CD4-positive, alpha-beta memory T cell (primary cell): Measurements from ENCODE around the gene ZMYM1. TPM values are rescaled to one million over a fixed set of nuclear protein-coding genes. Genes with fewer than 3 reads are reported as not detected.
A peak's percentile ranks its signal among the peaks of the same experiment; 100 is the strongest.
"Not testable (repeated sequence)": the region's sequence is repeated elsewhere in the genome, so short reads cannot be mapped to it uniquely, and the experiment has no call there.

Experiments
- CTCF ChIA-PET: fragments of 350-600 bp; sonication (Branson Sonifier 250); formaldehyde crosslinking; loops from one replicate; lab custom pipeline; 2021; ENCODE audit warnings: inconsistent platforms; ENCODE audit not compliant: partially characterized antibody; lab: Charles Lee
- POLR2A ChIA-PET: fragments of 350-600 bp; sonication (Branson Sonifier 250); formaldehyde crosslinking; loops from one replicate; lab custom pipeline; 2021; ENCODE audit not compliant: partially characterized antibody; lab: Charles Lee
- DNase-seq, 5 donors: peaks; one replicate each; pipeline versions ENCODE4 v3.0.0 to v3.0.0-alpha.2; 2020 to 2022; ENCODE audit warnings: mixed read lengths in 1 of 5
- H3K27ac ChIP-seq: one replicate; pipeline ENCODE4 v1.7.0; 2013; ENCODE audit warnings: low read depth, low read length
- H3K27me3 ChIP-seq: 2 replicates; pipeline ENCODE4 v1.7.0; 2013; ENCODE audit warnings: mild to moderate bottlenecking, low read length, moderate library complexity; ENCODE audit not compliant: insufficient read depth
- H3K36me3 ChIP-seq: 2 replicates; pipeline ENCODE4 v1.7.0; 2013; ENCODE audit warnings: mild to moderate bottlenecking, low read length, moderate library complexity; ENCODE audit not compliant: insufficient read depth
- H3K4me1 ChIP-seq: 2 replicates; pipeline ENCODE4 v1.7.0; 2013; ENCODE audit warnings: mild to moderate bottlenecking, low read length, moderate library complexity; ENCODE audit not compliant: insufficient read depth
- H3K4me3 ChIP-seq, 2 donors: one replicate each; pipeline ENCODE4 v1.7.0; 2013; ENCODE audit warnings: low read length in 2 of 2, mild to moderate bottlenecking in 1 of 2
- H3K9me3 ChIP-seq, 2 donors: one replicate each; pipeline ENCODE4 v1.7.0; 2013; ENCODE audit warnings: low read length in 2 of 2, control low read depth in 1 of 2; ENCODE audit not compliant: control insufficient read depth in 1 of 2
- H3K27ac Mint-ChIP-seq, 7 donors: one replicate each; pipeline ENCODE4 v1.8.0; 2020 to 2021; ENCODE audit warnings: mixed read lengths in 7 of 7, mild to moderate bottlenecking in 6 of 7, inconsistent platforms in 3 of 7, moderate library complexity in 3 of 7
- H3K27me3 Mint-ChIP-seq, 2 donors: one replicate each; pipeline ENCODE4 v1.8.0; 2020 to 2021; ENCODE audit warnings: mixed read lengths in 2 of 2
- H3K36me3 Mint-ChIP-seq, 2 donors: one replicate each; pipeline ENCODE4 v1.8.0; 2020 to 2021; ENCODE audit warnings: mixed read lengths in 2 of 2, inconsistent platforms in 1 of 2, mild to moderate bottlenecking in 1 of 2
- H3K4me1 Mint-ChIP-seq, 4 donors: one replicate each; pipeline ENCODE4 v1.8.0; 2020 to 2021; ENCODE audit warnings: mixed read lengths in 4 of 4, mild to moderate bottlenecking in 1 of 4
- H3K4me3 Mint-ChIP-seq, 8 donors: one replicate each; pipeline ENCODE4 v1.8.0; 2020 to 2021; ENCODE audit warnings: mixed read lengths in 8 of 8, mild to moderate bottlenecking in 7 of 8, moderate library complexity in 6 of 8, inconsistent platforms in 3 of 8
- H3K9me3 Mint-ChIP-seq, 8 donors: one replicate each; pipeline ENCODE4 v1.8.0; 2020 to 2021; ENCODE audit warnings: mixed read lengths in 8 of 8, mild to moderate bottlenecking in 5 of 8, inconsistent platforms in 3 of 8, moderate library complexity in 1 of 8
- intact Hi-C: fragments of 100-400 bp; cut with micrococcal nuclease; formaldehyde crosslinking; loops from one replicate; pipeline ENCODE4 v1.15.1; 2023
- polyA plus RNA-seq, 2 donors: library from polyadenylated mRNA; unstranded; fragments of 300-500 nt; fragmentation: Illumina TruSeq; gene quantifications; one replicate each; pipeline ENCODE4 v1.2.3, GENCODE V29; 2021
- total RNA-seq, 2 experiments: library from RNA; stranded (reverse); gene quantifications; one replicate each; pipeline ENCODE4 v1.2.3, GENCODE V29; 2021

The ZMYM1 gene
- total and polyA plus RNA-seq, 4 experiments from 2014 or later = 10.0 to 25.9 (median 18.9) TPM

- not testable (repeated sequence) for H3K4me3 Mint-ChIP-seq, H3K4me1 Mint-ChIP-seq
Observed at GRCh38 chr1:35137590-35137989, 58.4 kb downstream of the ZMYM1 start.

DNA sequence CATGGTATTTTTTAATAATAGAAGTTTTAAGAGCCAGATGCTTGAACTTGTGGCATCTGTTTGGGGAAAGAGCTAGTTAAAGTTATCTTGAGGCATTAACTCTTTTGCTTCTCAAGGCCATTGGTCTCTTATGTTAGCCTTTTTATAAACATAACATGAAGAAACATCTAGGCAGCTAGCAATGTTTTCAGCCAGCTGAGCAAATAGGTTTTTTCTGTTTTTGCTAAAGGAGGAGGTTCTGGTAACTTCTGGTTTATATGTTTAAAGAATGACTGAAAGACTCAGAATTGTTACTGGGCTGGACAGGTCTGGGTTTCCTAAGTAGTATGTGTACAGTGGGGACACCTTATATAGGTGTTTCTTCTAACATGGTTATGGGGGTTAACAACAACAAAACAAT lies 63.1 kb downstream of the ZMYM1 start:
- intact Hi-C loops, POLR2A ChIA-PET, H3K9me3 Mint-ChIP-seq: not testable (repeated sequence)

More at GRCh38 chr1:35137590-35137989, 58.4 kb downstream of the ZMYM1 start:
- H3K36me3 ChIP-seq, intact Hi-C loops, H3K27me3 Mint-ChIP-seq, H3K9me3 ChIP-seq, DNase-seq, H3K4me1 ChIP-seq, H3K27ac ChIP-seq, POLR2A ChIA-PET, H3K27ac Mint-ChIP-seq, H3K4me3 ChIP-seq, CTCF ChIA-PET, H3K36me3 Mint-ChIP-seq, H3K9me3 Mint-ChIP-seq, H3K27me3 ChIP-seq: not testable (repeated sequence)

GRCh38 chr1:35142728-35143127 lies 63.5 kb downstream of the ZMYM1 start:
- H3K4me1 ChIP-seq, POLR2A ChIA-PET, H3K9me3 ChIP-seq, intact Hi-C loops, H3K27ac ChIP-seq, H3K27ac Mint-ChIP-seq, H3K27me3 ChIP-seq, DNase-seq, H3K9me3 Mint-ChIP-seq, H3K27me3 Mint-ChIP-seq, H3K4me3 ChIP-seq, H3K36me3 ChIP-seq, H3K36me3 Mint-ChIP-seq, H3K4me3 Mint-ChIP-seq: not testable (repeated sequence)
- H3K4me1 Mint-ChIP-seq = peaks cover 5 to 16% (median 7%) of the 10 kb centered on the region in 4 donors
- CTCF ChIA-PET = interaction anchor here (0.7 kb wide), 1 partner anchor 22 kb away, joined by 3 read pairs; no protein-coding TSS in a partner anchor

More for the DNA sequence above, 63.1 kb downstream of the ZMYM1 start:
- not testable (repeated sequence) for H3K27me3 Mint-ChIP-seq, H3K4me1 ChIP-seq, H3K36me3 ChIP-seq, H3K27ac Mint-ChIP-seq, H3K36me3 Mint-ChIP-seq, H3K4me3 ChIP-seq, H3K9me3 ChIP-seq, DNase-seq, H3K4me3 Mint-ChIP-seq, H3K27me3 ChIP-seq, H3K27ac ChIP-seq
- CTCF ChIA-PET = interaction anchor here (0.7 kb wide), 1 partner anchor 22 kb away, joined by 3 read pairs; no protein-coding TSS in a partner anchor
- peaks cover 5 to 16% (median 7%) of the 10 kb centered on the region in 4 donors for H3K4me1 Mint-ChIP-seq

DNA sequence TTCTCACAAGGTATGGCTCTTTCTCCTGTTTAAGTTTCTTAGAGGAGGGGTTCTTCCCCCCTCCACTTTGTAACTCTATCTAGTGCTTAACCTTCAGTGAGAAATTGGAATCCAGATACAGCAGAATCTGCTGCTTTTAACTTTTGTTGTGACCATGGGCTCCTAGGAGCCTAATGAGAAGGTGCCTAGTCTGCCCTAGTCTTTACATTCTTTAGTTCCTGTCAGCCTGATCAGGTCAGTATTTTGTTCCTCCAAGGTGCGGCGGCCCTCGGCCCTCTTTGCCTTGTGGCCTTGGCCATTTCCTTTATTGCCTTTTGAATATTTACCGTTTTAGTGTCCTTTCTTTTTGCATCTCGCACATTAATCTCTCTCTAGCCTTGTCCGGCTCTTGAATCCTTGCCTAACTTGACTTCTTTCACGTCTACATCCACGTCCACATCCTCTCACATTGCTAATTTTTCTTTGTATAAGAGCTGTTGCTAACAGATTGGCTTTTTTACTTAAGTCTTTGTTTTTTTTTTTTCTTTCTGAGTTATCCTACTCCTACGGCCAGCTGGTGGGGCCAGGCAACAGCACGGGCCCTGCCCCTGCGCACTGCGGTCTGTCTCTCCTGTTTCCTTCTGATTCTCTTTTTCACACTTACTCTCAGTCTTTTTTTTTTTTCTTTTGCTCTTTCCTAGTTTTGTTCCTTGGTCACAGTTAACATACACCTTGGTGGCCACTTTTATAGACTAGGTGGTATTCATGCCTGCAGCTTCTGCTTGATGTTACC lies 64.7 kb downstream of the ZMYM1 start:
- POLR2A ChIA-PET = no interaction called here
- intact Hi-C loops = no loop called here
- Histone ChIP-seq H3K27me3 (no peaks in the 10 kb centered on the region), H3K27ac (no peak overlapping the region), H3K36me3 (no peaks in the 10 kb centered on the region), H3K4me1 (peaks cover 7% of the 10 kb centered on the region), H3K9me3 (no peaks in the 10 kb centered on the region), H3K4me3 (no peak overlapping the region)
- Mint-ChIP-seq H3K27ac (no peak overlapping the region), H3K4me1 (peaks cover 5 to 16% (median 7%) of the 10 kb centered on the region in 4 donors), H3K4me3 (no peak overlapping the region), H3K36me3 (no peaks in the 10 kb centered on the region), H3K27me3 (peaks cover 0 to 2% of the 10 kb centered on the region in 2 donors), H3K9me3 (no peaks in the 10 kb centered on the region)
- DNase-seq = no peak
- CTCF ChIA-PET = no interaction called here

DNA sequence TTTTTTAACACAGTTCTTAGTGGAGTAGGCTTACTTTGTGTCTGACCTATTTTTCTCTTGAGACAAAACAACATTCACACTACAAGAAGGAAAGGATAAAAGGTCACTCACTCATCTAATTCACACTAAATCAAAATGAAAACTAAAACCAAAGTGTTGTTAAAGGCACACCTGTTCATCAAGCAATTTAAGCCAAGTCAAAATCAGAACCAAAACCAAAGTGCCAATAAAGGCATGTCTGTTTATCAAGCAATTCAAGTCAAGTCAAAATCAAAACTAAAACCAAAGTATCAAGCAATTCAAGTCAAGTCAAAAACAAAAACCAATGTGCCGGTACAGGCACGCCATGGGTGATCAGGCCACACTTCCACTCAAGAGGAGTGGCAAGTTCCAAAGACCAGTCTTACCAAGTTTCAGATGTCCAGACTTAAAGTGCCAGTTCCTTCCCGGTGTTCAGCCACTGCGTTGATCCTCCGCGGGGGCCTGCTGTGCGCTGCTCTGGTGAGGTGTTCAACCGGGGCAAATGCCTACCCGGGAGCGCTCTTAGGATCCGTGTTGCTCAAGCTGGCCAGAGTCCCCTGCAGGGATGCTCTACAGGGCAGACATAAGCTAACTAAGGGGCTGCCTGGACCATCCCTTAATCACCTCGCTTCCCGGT lies 66.8 kb downstream of the ZMYM1 start:
- H3K4me1 ChIP-seq, H3K9me3 Mint-ChIP-seq, H3K27ac ChIP-seq, POLR2A ChIA-PET, H3K27me3 Mint-ChIP-seq, intact Hi-C loops, H3K4me3 ChIP-seq, H3K36me3 ChIP-seq, H3K27me3 ChIP-seq, CTCF ChIA-PET, H3K36me3 Mint-ChIP-seq, H3K9me3 ChIP-seq: not testable (repeated sequence)
- Mint-ChIP-seq H3K4me1 (peaks cover 5 to 16% (median 7%) of the 10 kb centered on the region in 4 donors), H3K27ac (peak overlapping the region in 2 of 7 donors; percentile 56 to 61), H3K4me3 (peak overlapping the region in 6 of 8 donors; percentile 2 to 61 (median 40))
- DNase-seq = peak in 3 of 5 donors; percentile 2 to 9 (median 5)

- Histone ChIP-seq H3K27ac (no peak overlapping the region), H3K4me1 (peaks cover 5% of the 10 kb centered on the region), H3K27me3 (no peaks in the 10 kb centered on the region), H3K36me3 (no peaks in the 10 kb centered on the region), H3K9me3 (no peaks in the 10 kb centered on the region), H3K4me3 (no peak overlapping the region)
- intact Hi-C loops = no loop called here
- Mint-ChIP-seq H3K27ac (no peak overlapping the region), H3K9me3 (peaks cover 0 to 5% (median 0%) of the 10 kb centered on the region in 8 donors), H3K4me3 (no peak overlapping the region), H3K27me3 (peaks cover 3% of the 10 kb centered on the region in 2 donors), H3K36me3 (no peaks in the 10 kb centered on the region), H3K4me1 (peaks cover 1 to 8% (median 4%) of the 10 kb centered on the region in 4 donors)
- ChIA-PET POLR2A (no interaction called here), CTCF (no interaction called here)
- DNase-seq = no peak
Observed at GRCh38 chr1:35151220-35151619, 72.0 kb downstream of the ZMYM1 start.

DNA sequence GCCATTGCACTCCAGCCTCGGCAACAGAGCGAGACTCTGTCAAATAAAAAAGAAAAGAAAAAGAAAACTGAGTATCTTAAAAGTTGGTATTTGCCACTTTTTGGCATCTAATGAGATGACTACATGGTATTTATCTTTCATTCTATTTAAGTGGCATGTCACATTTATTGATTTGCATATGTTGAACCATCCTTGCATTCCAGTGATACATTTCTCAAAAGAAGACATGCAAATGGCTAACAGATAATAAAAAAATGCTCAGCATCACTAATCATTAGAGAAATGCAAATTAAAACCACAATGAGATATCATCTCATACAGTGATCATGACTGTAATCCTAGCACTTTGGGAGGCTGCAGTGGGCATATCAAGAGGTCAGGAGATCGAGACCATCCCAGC lies 85.7 kb downstream of the ZMYM1 start:
- Mint-ChIP-seq H3K27me3 (no peaks in the 10 kb centered on the region), H3K9me3 (peaks cover 0 to 23% (median 14%) of the 10 kb centered on the region in 8 donors), H3K4me3 (no peak overlapping the region), H3K36me3 (peaks cover 0 to 3% of the 10 kb centered on the region in 2 donors), H3K27ac (no peak overlapping the region), H3K4me1 (no peaks in the 10 kb centered on the region)
- ChIA-PET POLR2A (no interaction called here), CTCF (no interaction called here)
- Histone ChIP-seq H3K27ac (no peak overlapping the region), H3K27me3 (no peaks in the 10 kb centered on the region), H3K9me3 (peaks cover 0 to 5% of the 10 kb centered on the region in 2 donors), H3K36me3 (no peaks in the 10 kb centered on the region), H3K4me1 (no peaks in the 10 kb centered on the region), H3K4me3 (no peak overlapping the region)
- intact Hi-C loops = no loop called here
- no peak for DNase-seq
